Measurements from ENCODE around the gene DOHH.

DOHH gene

GRCh38 chr19:3496392-3497273, 3.8 kb downstream of the DOHH start:
- H2BK5ac ChIP-seq (ENCODE audit: low read depth, low read length, poor library complexity, severe bottlenecking): no peak overlapping the region

GRCh38 chr19:3494559-3494958, 5.9 kb downstream of the DOHH start:
- no peak overlapping the region for H2BK5ac ChIP-seq (ENCODE audit: low read depth, low read length, poor library complexity, severe bottlenecking)
- WGBS: over 99% methylated on average over 18 of the region's 18 CpGs
- DNase-seq: no peak
- H3K4me3 ChIP-seq (ENCODE audit: insufficient read depth in 1 of 2, low read depth in 1 of 2, low read length in 2 of 2): no peak overlapping the region
- no peak overlapping the region for H2AK5ac ChIP-seq (ENCODE audit: low read length, severe bottlenecking)
- no peak overlapping the region for H2AFZ ChIP-seq (ENCODE audit: low read depth, low read length)
- no peak overlapping the region for H4K91ac ChIP-seq (ENCODE audit: low read length)
- no peaks in the 10 kb centered on the region for H3K9me3 ChIP-seq (ENCODE audit: control insufficient read depth, low read length)
- H3K23ac ChIP-seq (ENCODE audit: low read length in 2 of 2): no peak overlapping the region
- no peak overlapping the region for H2BK120ac ChIP-seq (ENCODE audit: low read depth, low read length)
- no peak overlapping the region for H3K14ac ChIP-seq (ENCODE audit: low read length in 2 of 2)
- peaks cover 40 to 75% of the 10 kb centered on the region in 2 experiments for H3K36me3 ChIP-seq (ENCODE audit: control insufficient read depth in 1 of 2, insufficient read depth in 2 of 2, low read depth in 1 of 2, low read length in 2 of 2)
- H2BK15ac ChIP-seq (ENCODE audit: low read depth, poor library complexity, severe bottlenecking): no peak overlapping the region
- H3K4me2 ChIP-seq (ENCODE audit: low read length, poor library complexity, severe bottlenecking): no peak overlapping the region
- H3K9ac ChIP-seq (ENCODE audit: low read length): no peak overlapping the region
- no peak overlapping the region for H2BK12ac ChIP-seq (ENCODE audit: low read length in 2 of 2)
- H3K27me3 ChIP-seq (ENCODE audit: control insufficient read depth in 1 of 2, insufficient read depth in 1 of 2, low read length in 2 of 2): no peaks in the 10 kb centered on the region
- H3K79me1 ChIP-seq (replicated peaks; ENCODE audit: low read length, poor library complexity, severe bottlenecking): peaks cover 38% of the 10 kb centered on the region
- H3K18ac ChIP-seq (ENCODE audit: low read depth in 1 of 2, low read length in 2 of 2): no peak overlapping the region
- no peak overlapping the region for H3K27ac ChIP-seq (ENCODE audit: low read length, poor library complexity, severe bottlenecking)
- H3K4me1 ChIP-seq (ENCODE audit: control insufficient read depth, insufficient read depth, low read depth, low read length): peaks cover 38% of the 10 kb centered on the region
- no peak overlapping the region for H3K4ac ChIP-seq (ENCODE audit: low read depth in 1 of 2, low read length in 2 of 2)
- no peak overlapping the region for H4K8ac ChIP-seq (ENCODE audit: low read length)

More at GRCh38 chr19:3496392-3497273, 3.8 kb downstream of the DOHH start:
- Histone ChIP-seq H4K8ac (ENCODE audit: low read length) (no peak overlapping the region), H3K9me3 (ENCODE audit: control insufficient read depth, low read length) (no peaks in the 10 kb centered on the region), H2AFZ (ENCODE audit: low read depth, low read length) (no peak overlapping the region), H3K14ac (ENCODE audit: low read length in 2 of 2) (no peak overlapping the region), H2BK15ac (ENCODE audit: low read depth, poor library complexity, severe bottlenecking) (no peak overlapping the region), H3K4ac (ENCODE audit: low read depth in 1 of 2, low read length in 2 of 2) (no peak overlapping the region), H3K27me3 (ENCODE audit: control insufficient read depth in 1 of 2, insufficient read depth in 1 of 2, low read length in 2 of 2) (no peaks in the 10 kb centered on the region), H3K27ac (ENCODE audit: low read length, poor library complexity, severe bottlenecking) (no peak overlapping the region), H3K79me1 (replicated peaks; ENCODE audit: low read length, poor library complexity, severe bottlenecking) (peaks cover 28% of the 10 kb centered on the region), H3K4me1 (ENCODE audit: control insufficient read depth, insufficient read depth, low read depth, low read length) (peaks cover 29% of the 10 kb centered on the region), H2BK120ac (ENCODE audit: low read depth, low read length) (no peak overlapping the region), H3K4me2 (ENCODE audit: low read length, poor library complexity, severe bottlenecking) (no peak overlapping the region), H3K9ac (ENCODE audit: low read length) (no peak overlapping the region), H3K36me3 (ENCODE audit: control insufficient read depth in 1 of 2, insufficient read depth in 2 of 2, low read depth in 1 of 2, low read length in 2 of 2) (peaks cover 36 to 57% of the 10 kb centered on the region in 2 experiments), H2BK12ac (ENCODE audit: low read length in 2 of 2) (no peak overlapping the region), H3K23ac (ENCODE audit: low read length in 2 of 2) (no peak overlapping the region), H4K91ac (ENCODE audit: low read length) (no peak overlapping the region), H3K18ac (ENCODE audit: low read depth in 1 of 2, low read length in 2 of 2) (no peak overlapping the region), H2AK5ac (ENCODE audit: low read length, severe bottlenecking) (no peak overlapping the region), H3K4me3 (ENCODE audit: insufficient read depth in 1 of 2, low read depth in 1 of 2, low read length in 2 of 2) (no peak overlapping the region)
- WGBS: 98% methylated on average over 32 of the region's 32 CpGs
- no peak for DNase-seq

DNA sequence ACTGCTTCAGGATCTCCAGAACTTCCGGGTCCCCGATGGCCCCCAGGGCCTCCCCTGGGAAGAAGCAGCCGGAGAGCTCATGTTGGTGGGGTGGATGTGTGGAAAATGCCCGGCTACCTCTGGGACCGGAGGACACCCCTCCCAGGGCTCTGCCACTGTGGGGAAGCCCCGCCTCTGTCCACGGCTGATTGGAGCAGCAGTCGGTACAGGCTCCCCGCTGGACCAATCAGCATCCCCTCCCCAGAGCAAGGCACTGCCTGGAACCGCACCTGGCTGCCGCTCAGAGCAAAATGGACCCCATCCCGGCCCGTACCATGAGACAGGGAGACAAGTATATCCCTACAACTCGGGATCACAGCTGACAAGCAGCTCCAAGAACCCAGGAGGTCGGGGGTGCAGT, 6.4 kb downstream of the DOHH start:
- Histone ChIP-seq H3K79me1 (replicated peaks; ENCODE audit: low read length, poor library complexity, severe bottlenecking) (peaks cover 38% of the 10 kb centered on the region), H3K4me3 (ENCODE audit: insufficient read depth in 1 of 2, low read depth in 1 of 2, low read length in 2 of 2) (no peak overlapping the region), H3K27me3 (ENCODE audit: control insufficient read depth in 1 of 2, insufficient read depth in 1 of 2, low read length in 2 of 2) (no peaks in the 10 kb centered on the region), H2AFZ (ENCODE audit: low read depth, low read length) (no peak overlapping the region), H3K4ac (ENCODE audit: low read depth in 1 of 2, low read length in 2 of 2) (no peak overlapping the region), H3K4me1 (ENCODE audit: control insufficient read depth, insufficient read depth, low read depth, low read length) (peaks cover 38% of the 10 kb centered on the region), H4K8ac (ENCODE audit: low read length) (no peak overlapping the region), H2BK5ac (ENCODE audit: low read depth, low read length, poor library complexity, severe bottlenecking) (no peak overlapping the region), H4K91ac (ENCODE audit: low read length) (no peak overlapping the region), H3K9me3 (ENCODE audit: control insufficient read depth, low read length) (no peaks in the 10 kb centered on the region), H3K23ac (ENCODE audit: low read length in 2 of 2) (no peak overlapping the region), H2BK15ac (ENCODE audit: low read depth, poor library complexity, severe bottlenecking) (no peak overlapping the region), H3K36me3 (ENCODE audit: control insufficient read depth in 1 of 2, insufficient read depth in 2 of 2, low read depth in 1 of 2, low read length in 2 of 2) (peaks cover 40 to 75% of the 10 kb centered on the region in 2 experiments), H3K27ac (ENCODE audit: low read length, poor library complexity, severe bottlenecking) (no peak overlapping the region), H2BK120ac (ENCODE audit: low read depth, low read length) (no peak overlapping the region), H2AK5ac (ENCODE audit: low read length, severe bottlenecking) (no peak overlapping the region), H3K9ac (ENCODE audit: low read length) (no peak overlapping the region), H2BK12ac (ENCODE audit: low read length in 2 of 2) (no peak overlapping the region), H3K4me2 (ENCODE audit: low read length, poor library complexity, severe bottlenecking) (no peak overlapping the region), H3K18ac (ENCODE audit: low read depth in 1 of 2, low read length in 2 of 2) (no peak overlapping the region), H3K14ac (ENCODE audit: low read length in 2 of 2) (no peak overlapping the region)
- DNase-seq: no peak
- WGBS: 89% methylated on average over 14 of the region's 15 CpGs

DNA sequence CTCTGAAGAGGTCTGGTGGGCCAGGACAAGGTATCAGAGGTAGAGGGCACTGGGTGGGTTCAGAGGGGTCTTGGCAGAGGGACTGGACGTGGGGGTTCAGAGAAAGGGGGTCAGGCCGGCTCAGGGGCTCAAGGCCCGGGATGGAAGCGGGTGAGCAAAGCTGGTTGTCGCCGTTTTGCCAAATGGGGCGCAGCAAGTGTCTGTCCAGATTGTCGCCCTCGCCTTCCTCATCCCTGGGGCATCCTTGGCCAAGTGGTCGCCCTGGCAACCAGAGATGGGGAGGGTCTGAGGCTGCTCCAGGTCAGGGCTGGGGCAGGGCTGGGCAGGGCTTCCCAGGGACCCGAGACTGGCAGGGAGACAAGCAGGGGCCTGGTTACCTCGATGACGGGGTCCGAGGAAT, 6.8 kb downstream of the DOHH start:
- WGBS: 96% methylated on average over 14 of the region's 14 CpGs
- H3K4me1 ChIP-seq (ENCODE audit: control insufficient read depth, insufficient read depth, low read depth, low read length): peaks cover 37% of the 10 kb centered on the region
- no peaks in the 10 kb centered on the region for H3K27me3 ChIP-seq (ENCODE audit: control insufficient read depth in 1 of 2, insufficient read depth in 1 of 2, low read length in 2 of 2)
- no peak overlapping the region for H4K91ac ChIP-seq (ENCODE audit: low read length)
- H3K23ac ChIP-seq (ENCODE audit: low read length in 2 of 2): no peak overlapping the region
- no peak overlapping the region for H3K4me3 ChIP-seq (ENCODE audit: insufficient read depth in 1 of 2, low read depth in 1 of 2, low read length in 2 of 2)
- no peak overlapping the region for H2AK5ac ChIP-seq (ENCODE audit: low read length, severe bottlenecking)
- no peak overlapping the region for H2BK5ac ChIP-seq (ENCODE audit: low read depth, low read length, poor library complexity, severe bottlenecking)
- no peaks in the 10 kb centered on the region for H3K9me3 ChIP-seq (ENCODE audit: control insufficient read depth, low read length)
- H2AFZ ChIP-seq (ENCODE audit: low read depth, low read length): no peak overlapping the region
- H3K9ac ChIP-seq (ENCODE audit: low read length): no peak overlapping the region
- DNase-seq: no peak
- H3K18ac ChIP-seq (ENCODE audit: low read depth in 1 of 2, low read length in 2 of 2): no peak overlapping the region
- H3K79me1 ChIP-seq (replicated peaks; ENCODE audit: low read length, poor library complexity, severe bottlenecking): peaks cover 38% of the 10 kb centered on the region
- no peak overlapping the region for H2BK15ac ChIP-seq (ENCODE audit: low read depth, poor library complexity, severe bottlenecking)
- H2BK120ac ChIP-seq (ENCODE audit: low read depth, low read length): no peak overlapping the region
- no peak overlapping the region for H3K4me2 ChIP-seq (ENCODE audit: low read length, poor library complexity, severe bottlenecking)
- H4K8ac ChIP-seq (ENCODE audit: low read length): no peak overlapping the region
- no peak overlapping the region for H3K27ac ChIP-seq (ENCODE audit: low read length, poor library complexity, severe bottlenecking)
- peaks cover 40 to 75% of the 10 kb centered on the region in 2 experiments for H3K36me3 ChIP-seq (ENCODE audit: control insufficient read depth in 1 of 2, insufficient read depth in 2 of 2, low read depth in 1 of 2, low read length in 2 of 2)
- H3K14ac ChIP-seq (ENCODE audit: low read length in 2 of 2): no peak overlapping the region
- no peak overlapping the region for H2BK12ac ChIP-seq (ENCODE audit: low read length in 2 of 2)
- H3K4ac ChIP-seq (ENCODE audit: low read depth in 1 of 2, low read length in 2 of 2): no peak overlapping the region

All from mesenchymal stem cell (in vitro differentiated cells and primary cell).